Adrenal gland (tissue), 12 donors: Measurements from ENCODE around the gene BCL2. TPM values are rescaled to one million over a fixed set of nuclear protein-coding genes. Genes with fewer than 3 reads are reported as not detected.
A peak's percentile ranks its signal among the peaks of the same experiment; 100 is the strongest.

Source experiments
- DNase-seq, 7 donors: peaks; one replicate each; pipeline ENCODE4 v3.0.0-alpha.2; 2019 to 2020
- H3K27ac ChIP-seq, 5 donors: fragments of 200-600 bp; sonication (generic) in 4 of 5; 1 replicate in 3 of 5; 2 replicates in 2 of 5; pipeline versions ENCODE4 v1.5.1 to v1.8.0; 2016 to 2020; ENCODE audit warnings: mild to moderate bottlenecking in 1 of 5
- H3K27me3 ChIP-seq: fragments of 200-600 bp; 2 replicates; pipeline ENCODE4 v1.8.0; 2021
- H3K36me3 ChIP-seq, 2 donors: fragments of 200-600 bp; replicated peaks in 1 of 2; 1 replicate in 1 of 2; 2 replicates in 1 of 2; pipeline versions ENCODE4 v1.5.1 to v1.8.0; 2018 to 2022
- H3K4me1 ChIP-seq, 2 donors: fragments of 200-600 bp; replicated peaks in 1 of 2; 1 replicate in 1 of 2; 2 replicates in 1 of 2; pipeline versions ENCODE4 v1.5.1 to v1.8.0; 2018 to 2021
- H3K4me3 ChIP-seq, 4 donors: fragments of 200-600 bp; sonication (generic) in 3 of 4; one replicate each; pipeline ENCODE4 v1.5.1; 2016 to 2018
- H3K9me3 ChIP-seq, 3 donors: fragments of 200-600 bp; sonication (generic) in 1 of 3; replicated peaks in 1 of 3; 1 replicate in 2 of 3; 2 replicates in 1 of 3; pipeline versions ENCODE4 v1.5.1 to v1.8.0; 2016 to 2021
- POLR2A ChIP-seq, 2 donors: fragments of 450-650 bp; IDR thresholded peaks; one replicate each; pipeline ENCODE4 v1.6.1; 2017; ENCODE audit warnings: antibody characterized with exemption in 2 of 2, mild to moderate bottlenecking in 2 of 2, moderate library complexity in 1 of 2
- whole genome bisulfite sequencing, 4 donors: extraction: QIAGEN DNeasy Blood & Tissue Kit in 2 of 4; methylation state at CpG; one replicate each; pipeline versions ENCODE4 v1.1.5 to v1.1.7; 2013 to 2017; 5-methylcytosine and 5-hydroxymethylcytosine counted together
- intact Hi-C, 2 donors: fragments of 100-400 bp; cut with DNase I; formaldehyde crosslinking; loops; one replicate each; pipeline versions ENCODE4 v1.14.1 to v1.15.0; 2022 to 2023
- polyA plus RNA-seq, 3 donors: library from polyadenylated mRNA; stranded (reverse); fragments of 200-250 nt in 2 of 3; fragments of 350-450 nt in 1 of 3; fragmentation: Illumina TruSeq in 1 of 3; extraction: RNeasy Lipid Tissue Mini Kit (QIAGEN cat#74804) in 1 of 3; gene quantifications; one replicate each; pipeline ENCODE4 v1.2.3, GENCODE V29; 2013 to 2014
- total RNA-seq, 9 donors: library from RNA; depleted of rRNA in 4 of 9; stranded (reverse); fragments of >200 nt in 4 of 9; fragments of 120-200 nt in 1 of 9; fragmentation: NEBNext Ultra II Directional in 1 of 9; extraction: Animal tissue kit (Norgen Biotek cat#: 25700) in 1 of 9; gene quantifications; one replicate each; pipeline versions ENCODE4 v1.1.0 to v1.2.4, GENCODE V29; 2013 to 2023
- TF ChIP-seq, protein P1 (sequence below), 6 experiments: fragments of 450-650 bp in 4 of 6; fragments of 200-600 bp in 2 of 6; sonication (generic) in 1 of 6; IDR thresholded peaks; 1 replicate in 5 of 6; 2 replicates in 1 of 6; pipeline versions ENCODE4 v1.5.1 to v1.8.0; 2016 to 2021; ENCODE audit warnings: antibody characterized with exemption in 6 of 6, mild to moderate bottlenecking in 2 of 6, moderate library complexity in 1 of 6
- donor health status: healthy with polysubstance abuse.
- donor health status: Bipolar disorder and iron deficiency.
- donor health status: DM: yes; HTN: yes; CAD: no.
- donor health status: DM: no; HTN: no; CAD: no.
- donor health status: DM: no; HTN: no; CAD: no.
- donor health status: DM: yes; HTN: yes; CAD: no.

The BCL2 gene
- total and polyA plus RNA-seq, 12 donors = 0.85 to 7.7 (median 3.4) TPM

- intact Hi-C loops = no loop called here
- Histone ChIP-seq H3K9me3 (no peaks in the 10 kb centered on the region), H3K27ac (no peak overlapping the region), H3K4me3 (no peak overlapping the region), H3K27me3 (no peaks in the 10 kb centered on the region), H3K36me3 (no peaks in the 10 kb centered on the region), H3K4me1 (no peaks in the 10 kb centered on the region)
- WGBS, 4 donors = 75 to 88% (median 83%) methylated on average over 10 to 11 of the region's 11 CpGs
- no peak for TF ChIP-seq POLR2A (IDR thresholded peaks at IDR 0.05)
- TF ChIP-seq, protein P1, sequence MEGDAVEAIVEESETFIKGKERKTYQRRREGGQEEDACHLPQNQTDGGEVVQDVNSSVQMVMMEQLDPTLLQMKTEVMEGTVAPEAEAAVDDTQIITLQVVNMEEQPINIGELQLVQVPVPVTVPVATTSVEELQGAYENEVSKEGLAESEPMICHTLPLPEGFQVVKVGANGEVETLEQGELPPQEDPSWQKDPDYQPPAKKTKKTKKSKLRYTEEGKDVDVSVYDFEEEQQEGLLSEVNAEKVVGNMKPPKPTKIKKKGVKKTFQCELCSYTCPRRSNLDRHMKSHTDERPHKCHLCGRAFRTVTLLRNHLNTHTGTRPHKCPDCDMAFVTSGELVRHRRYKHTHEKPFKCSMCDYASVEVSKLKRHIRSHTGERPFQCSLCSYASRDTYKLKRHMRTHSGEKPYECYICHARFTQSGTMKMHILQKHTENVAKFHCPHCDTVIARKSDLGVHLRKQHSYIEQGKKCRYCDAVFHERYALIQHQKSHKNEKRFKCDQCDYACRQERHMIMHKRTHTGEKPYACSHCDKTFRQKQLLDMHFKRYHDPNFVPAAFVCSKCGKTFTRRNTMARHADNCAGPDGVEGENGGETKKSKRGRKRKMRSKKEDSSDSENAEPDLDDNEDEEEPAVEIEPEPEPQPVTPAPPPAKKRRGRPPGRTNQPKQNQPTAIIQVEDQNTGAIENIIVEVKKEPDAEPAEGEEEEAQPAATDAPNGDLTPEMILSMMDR (IDR thresholded peaks at IDR 0.05) = no peak
- peak in 1 of 7 donors; percentile 35 for DNase-seq
Observed at GRCh38 chr18:63089041-63089440, 230.5 kb downstream of the BCL2 start.

GRCh38 chr18:63088262-63088661 lies 231.3 kb downstream of the BCL2 start:
- 61 to 72% (median 65%) methylated on average over 7 of the region's 7 CpGs for WGBS, 4 donors
- intact Hi-C loops = no loop called here
- Histone ChIP-seq H3K4me3 (no peak overlapping the region), H3K27me3 (no peaks in the 10 kb centered on the region), H3K4me1 (no peaks in the 10 kb centered on the region), H3K9me3 (no peaks in the 10 kb centered on the region), H3K27ac (no peak overlapping the region), H3K36me3 (no peaks in the 10 kb centered on the region)
- TF ChIP-seq, protein P1 (IDR thresholded peaks at IDR 0.05) = no peak
- TF ChIP-seq POLR2A (IDR thresholded peaks at IDR 0.05) = no peak
- DNase-seq = peak in 1 of 7 donors; percentile 52

DNA sequence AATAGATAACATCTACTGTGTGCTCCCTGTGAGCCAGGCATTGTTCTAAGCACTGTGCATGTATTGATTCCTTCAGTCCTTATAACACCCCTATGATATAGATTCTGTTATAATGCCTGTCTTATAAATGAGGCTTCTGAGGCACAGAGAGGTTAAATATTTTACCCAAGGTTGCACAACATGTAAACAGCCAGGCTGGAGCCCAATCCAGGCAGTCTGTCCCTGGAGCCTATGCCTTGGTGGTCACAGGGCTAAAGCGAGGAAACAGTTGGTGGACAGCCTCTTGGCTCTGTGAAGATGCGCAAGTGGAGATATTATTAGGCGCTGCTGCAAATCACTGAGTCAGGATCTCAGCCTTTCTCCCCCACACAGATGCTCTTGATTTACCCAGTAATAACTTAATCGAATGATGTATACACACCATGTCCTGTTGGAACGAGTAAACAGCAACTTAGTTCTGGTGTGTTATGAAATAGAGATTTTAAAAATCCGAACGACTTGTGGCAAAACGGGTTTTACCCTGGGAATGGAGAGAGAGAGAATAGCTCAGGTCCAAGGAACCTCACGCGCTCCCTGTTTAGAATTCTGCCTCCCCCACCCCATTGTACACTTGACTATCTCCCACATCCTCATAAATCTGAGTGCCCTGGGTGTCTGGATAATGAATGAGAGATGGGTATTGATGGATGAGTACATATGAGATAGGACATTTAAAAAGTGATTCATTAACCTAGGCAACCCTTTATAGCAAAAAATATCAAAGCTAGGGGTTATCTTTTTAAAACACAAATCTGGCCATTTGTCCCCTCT lies 231.9 kb downstream of the BCL2 start:
- DNase-seq = peak in 1 of 7 donors; percentile 62
- Histone ChIP-seq H3K36me3 (no peaks in the 10 kb centered on the region), H3K4me3 (no peak overlapping the region), H3K27me3 (no peaks in the 10 kb centered on the region), H3K4me1 (no peaks in the 10 kb centered on the region), H3K27ac (no peak overlapping the region), H3K9me3 (no peaks in the 10 kb centered on the region)
- intact Hi-C loops = no loop called here
- WGBS, 4 donors = 73 to 77% (median 77%) methylated on average over 10 of the region's 10 CpGs
- TF ChIP-seq, protein P1 (IDR thresholded peaks at IDR 0.05) = no peak
- no peak for TF ChIP-seq POLR2A (IDR thresholded peaks at IDR 0.05)

- H3K36me3 ChIP-seq = no peaks in the 10 kb centered on the region
- H3K27me3 ChIP-seq = no peaks in the 10 kb centered on the region
- intact Hi-C loops = no loop called here
- 73 to 86% (median 82%) methylated on average over 5 of the region's 5 CpGs for WGBS, 4 donors
- H3K4me1 ChIP-seq = no peaks in the 10 kb centered on the region
- peak in 1 of 7 donors; percentile 25 for DNase-seq
- no peak for TF ChIP-seq POLR2A (IDR thresholded peaks at IDR 0.05)
- TF ChIP-seq, protein P1 (IDR thresholded peaks at IDR 0.05) = no peak
- H3K4me3 ChIP-seq = no peak overlapping the region
- no peak overlapping the region for H3K27ac ChIP-seq
- no peaks in the 10 kb centered on the region for H3K9me3 ChIP-seq
Observed at GRCh38 chr18:63085611-63086010, 234.0 kb downstream of the BCL2 start.
